Suprapubic skin (tissue), 4 donors: ENCODE data around the gene MT1E.

Source experiments
- CTCF ChIP-seq, 2 donors: fragments of 200-600 bp in 1 of 2; fragments of 450-650 bp in 1 of 2; sonication (generic) in 1 of 2; IDR thresholded peaks; one replicate each; pipeline ENCODE4 v1.5.1; 2016 to 2019; ENCODE audit warnings: antibody characterized with exemption in 2 of 2, mild to moderate bottlenecking in 1 of 2, moderate library complexity in 1 of 2
- EP300 ChIP-seq: sonication (generic); formaldehyde crosslinking; IDR thresholded peaks from one replicate; pipeline ENCODE4 v1.6.1; 2017; ENCODE audit warnings: antibody characterized with exemption
- POLR2A ChIP-seq, 2 donors: fragments of 450-650 bp; IDR thresholded peaks; one replicate each; pipeline ENCODE4 v1.6.1; 2017; ENCODE audit warnings: antibody characterized with exemption in 2 of 2, mild to moderate bottlenecking in 2 of 2, moderate library complexity in 2 of 2
- POLR2AphosphoS5 ChIP-seq, 3 donors: sonication (generic); formaldehyde crosslinking; IDR thresholded peaks; one replicate each; pipeline ENCODE4 v1.6.1; 2017; ENCODE audit warnings: antibody characterized with exemption in 3 of 3

- TF ChIP-seq POLR2A (IDR thresholded peaks at IDR 0.05) (no peak), CTCF (IDR thresholded peaks at IDR 0.05) (no peak), POLR2AphosphoS5 (IDR thresholded peaks at IDR 0.05) (no peak), EP300 (no peak)
These were observed 24.2 kb downstream of the MT1E start for GRCh38 chr16:56649820-56650219.
